Measurements from ENCODE around the gene SYT13.

SYT13 gene

DNA sequence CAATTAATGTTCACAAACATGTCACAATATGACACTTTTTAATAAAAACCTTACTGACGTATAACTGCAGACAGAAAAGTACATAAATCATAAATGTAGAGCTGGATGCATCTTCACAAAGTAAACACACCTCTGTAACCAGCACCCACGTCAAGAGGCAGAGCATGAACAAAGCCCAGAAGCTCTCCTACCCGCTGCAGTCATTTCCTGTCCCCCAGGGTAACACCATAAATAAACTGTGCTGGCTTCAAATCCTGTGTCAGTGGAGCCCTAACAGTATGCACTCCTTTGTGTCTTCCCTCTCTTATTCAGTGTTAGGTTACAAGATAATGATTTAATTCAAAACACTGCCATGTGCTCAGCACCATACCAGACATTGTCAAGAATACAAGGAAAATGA is 5.7 kb downstream of the SYT13 start:
- no peaks in the 10 kb centered on the region for H3K4me1 ChIP-seq (ENCODE audit: low read length)
- TF ChIP-seq, protein P1, sequence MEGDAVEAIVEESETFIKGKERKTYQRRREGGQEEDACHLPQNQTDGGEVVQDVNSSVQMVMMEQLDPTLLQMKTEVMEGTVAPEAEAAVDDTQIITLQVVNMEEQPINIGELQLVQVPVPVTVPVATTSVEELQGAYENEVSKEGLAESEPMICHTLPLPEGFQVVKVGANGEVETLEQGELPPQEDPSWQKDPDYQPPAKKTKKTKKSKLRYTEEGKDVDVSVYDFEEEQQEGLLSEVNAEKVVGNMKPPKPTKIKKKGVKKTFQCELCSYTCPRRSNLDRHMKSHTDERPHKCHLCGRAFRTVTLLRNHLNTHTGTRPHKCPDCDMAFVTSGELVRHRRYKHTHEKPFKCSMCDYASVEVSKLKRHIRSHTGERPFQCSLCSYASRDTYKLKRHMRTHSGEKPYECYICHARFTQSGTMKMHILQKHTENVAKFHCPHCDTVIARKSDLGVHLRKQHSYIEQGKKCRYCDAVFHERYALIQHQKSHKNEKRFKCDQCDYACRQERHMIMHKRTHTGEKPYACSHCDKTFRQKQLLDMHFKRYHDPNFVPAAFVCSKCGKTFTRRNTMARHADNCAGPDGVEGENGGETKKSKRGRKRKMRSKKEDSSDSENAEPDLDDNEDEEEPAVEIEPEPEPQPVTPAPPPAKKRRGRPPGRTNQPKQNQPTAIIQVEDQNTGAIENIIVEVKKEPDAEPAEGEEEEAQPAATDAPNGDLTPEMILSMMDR (IDR thresholded peaks at IDR 0.05; ENCODE audit: low read depth, low read length): no peak
- no peak for TF ChIP-seq EZH2phosphoT487 (IDR thresholded peaks at IDR 0.05; ENCODE audit: low read depth)
- H2AFZ ChIP-seq (ENCODE audit: low read depth, low read length): no peak overlapping the region
- no peak overlapping the region for H3K4me2 ChIP-seq (ENCODE audit: low read length)
- no peak overlapping the region for H3K9ac ChIP-seq (ENCODE audit: low read length)
- no peak overlapping the region for H3K4me3 ChIP-seq (ENCODE audit: low read length)
- H3K9me3 ChIP-seq (ENCODE audit: insufficient read depth, low read length): no peaks in the 10 kb centered on the region
- H4K20me1 ChIP-seq (ENCODE audit: insufficient read depth, low read length): no peaks in the 10 kb centered on the region
- peaks cover 61% of the 10 kb centered on the region for H3K27me3 ChIP-seq (ENCODE audit: low read depth, low read length)
- no peaks in the 10 kb centered on the region for H3K79me2 ChIP-seq (ENCODE audit: low read length)
- H3K36me3 ChIP-seq (replicated peaks; ENCODE audit: low read depth, low read length): no peaks in the 10 kb centered on the region
- H3K27ac ChIP-seq (ENCODE audit: low read length): no peak overlapping the region

- Histone ChIP-seq H3K4me3 (ENCODE audit: low read length) (no peak overlapping the region), H3K27me3 (ENCODE audit: low read depth, low read length) (peaks cover 67% of the 10 kb centered on the region), H2AFZ (ENCODE audit: low read depth, low read length) (no peak overlapping the region), H3K27ac (ENCODE audit: low read length) (no peak overlapping the region), H3K9ac (ENCODE audit: low read length) (no peak overlapping the region), H3K9me3 (ENCODE audit: insufficient read depth, low read length) (no peaks in the 10 kb centered on the region), H3K36me3 (replicated peaks; ENCODE audit: low read depth, low read length) (no peaks in the 10 kb centered on the region), H4K20me1 (ENCODE audit: insufficient read depth, low read length) (no peaks in the 10 kb centered on the region), H3K79me2 (ENCODE audit: low read length) (no peaks in the 10 kb centered on the region), H3K4me2 (ENCODE audit: low read length) (no peak overlapping the region), H3K4me1 (ENCODE audit: low read length) (no peaks in the 10 kb centered on the region)
- TF ChIP-seq, protein P1 (IDR thresholded peaks at IDR 0.05; ENCODE audit: low read depth, low read length): no peak
- TF ChIP-seq EZH2phosphoT487 (IDR thresholded peaks at IDR 0.05; ENCODE audit: low read depth): no peak
Measured at GRCh38 chr11:45279645-45280044, 6.5 kb downstream of the SYT13 start.

DNA sequence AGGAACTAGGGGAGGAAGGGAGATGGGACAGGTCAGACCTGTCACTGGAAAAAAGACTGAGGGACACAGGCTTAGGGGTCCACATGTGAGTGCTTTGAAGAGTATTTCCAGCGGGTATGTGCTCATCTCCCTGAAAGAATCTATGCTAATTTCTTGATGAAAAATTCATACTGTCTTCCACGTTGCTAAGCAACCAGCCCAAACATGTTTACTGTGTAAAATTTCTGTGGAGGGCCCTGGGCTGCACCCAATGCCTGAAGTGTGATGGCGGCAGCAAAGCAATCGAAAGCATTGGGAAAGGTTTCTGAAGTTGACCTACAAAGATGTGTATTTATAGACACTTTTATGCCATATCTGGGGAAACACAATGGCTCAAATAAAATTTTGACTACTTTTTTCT is 7.4 kb downstream of the SYT13 start:
- TF ChIP-seq, protein P1 (IDR thresholded peaks at IDR 0.05; ENCODE audit: low read depth, low read length): no peak
- no peak for TF ChIP-seq EZH2phosphoT487 (IDR thresholded peaks at IDR 0.05; ENCODE audit: low read depth)
- no peak overlapping the region for H3K4me3 ChIP-seq (ENCODE audit: low read length)
- no peak overlapping the region for H3K9ac ChIP-seq (ENCODE audit: low read length)
- no peaks in the 10 kb centered on the region for H3K4me1 ChIP-seq (ENCODE audit: low read length)
- no peak overlapping the region for H3K4me2 ChIP-seq (ENCODE audit: low read length)
- no peaks in the 10 kb centered on the region for H3K36me3 ChIP-seq (replicated peaks; ENCODE audit: low read depth, low read length)
- no peak overlapping the region for H2AFZ ChIP-seq (ENCODE audit: low read depth, low read length)
- H3K9me3 ChIP-seq (ENCODE audit: insufficient read depth, low read length): no peaks in the 10 kb centered on the region
- no peaks in the 10 kb centered on the region for H4K20me1 ChIP-seq (ENCODE audit: insufficient read depth, low read length)
- H3K27ac ChIP-seq (ENCODE audit: low read length): no peak overlapping the region
- H3K79me2 ChIP-seq (ENCODE audit: low read length): no peaks in the 10 kb centered on the region
- H3K27me3 ChIP-seq (ENCODE audit: low read depth, low read length): peaks cover 68% of the 10 kb centered on the region

DNA sequence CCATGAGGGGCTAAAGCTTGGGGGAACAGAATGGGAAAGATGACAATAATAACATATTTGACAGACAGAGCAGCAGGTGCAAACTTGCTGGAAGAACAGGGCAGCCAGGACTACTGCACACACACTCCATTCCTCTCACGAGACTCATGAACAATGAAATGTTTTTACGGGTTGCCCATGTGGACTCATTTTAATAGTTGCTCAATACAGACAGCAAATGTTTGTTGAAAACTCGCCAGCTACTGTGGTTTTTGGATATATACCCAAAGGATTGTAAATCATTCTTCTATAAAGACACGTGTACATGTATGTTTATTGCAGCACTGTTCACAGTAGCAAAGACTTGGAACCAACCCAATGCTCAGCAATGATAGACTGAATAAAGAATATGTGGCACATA is 10.3 kb downstream of the SYT13 start:
- H3K27me3 ChIP-seq (ENCODE audit: low read depth, low read length): peaks cover 78% of the 10 kb centered on the region
- H4K20me1 ChIP-seq (ENCODE audit: insufficient read depth, low read length): no peaks in the 10 kb centered on the region
- no peaks in the 10 kb centered on the region for H3K9me3 ChIP-seq (ENCODE audit: insufficient read depth, low read length)
- no peaks in the 10 kb centered on the region for H3K4me1 ChIP-seq (ENCODE audit: low read length)
- H3K27ac ChIP-seq (ENCODE audit: low read length): no peak overlapping the region
- no peak overlapping the region for H3K9ac ChIP-seq (ENCODE audit: low read length)
- no peaks in the 10 kb centered on the region for H3K79me2 ChIP-seq (ENCODE audit: low read length)
- no peak overlapping the region for H3K4me2 ChIP-seq (ENCODE audit: low read length)
- TF ChIP-seq EZH2phosphoT487 (IDR thresholded peaks at IDR 0.05; ENCODE audit: low read depth): no peak
- TF ChIP-seq, protein P1 (IDR thresholded peaks at IDR 0.05; ENCODE audit: low read depth, low read length): no peak
- no peaks in the 10 kb centered on the region for H3K36me3 ChIP-seq (replicated peaks; ENCODE audit: low read depth, low read length)
- no peak overlapping the region for H2AFZ ChIP-seq (ENCODE audit: low read depth, low read length)
- no peak overlapping the region for H3K4me3 ChIP-seq (ENCODE audit: low read length)

Measured in OCI-LY3 (cell line).